Fibroblast of peridontal ligament (primary cell): ENCODE measurements around the gene ACTN4.
"Not testable (repeated sequence)": the region's sequence is repeated elsewhere in the genome, so short reads cannot be mapped to it uniquely, and the experiment has no call there.

Source experiments
- DNase-seq: peaks from one replicate; pipeline ENCODE4 v3.0.0-alpha.2; 2010; ENCODE audit errors: extremely low read depth

The ACTN4 gene

DNA sequence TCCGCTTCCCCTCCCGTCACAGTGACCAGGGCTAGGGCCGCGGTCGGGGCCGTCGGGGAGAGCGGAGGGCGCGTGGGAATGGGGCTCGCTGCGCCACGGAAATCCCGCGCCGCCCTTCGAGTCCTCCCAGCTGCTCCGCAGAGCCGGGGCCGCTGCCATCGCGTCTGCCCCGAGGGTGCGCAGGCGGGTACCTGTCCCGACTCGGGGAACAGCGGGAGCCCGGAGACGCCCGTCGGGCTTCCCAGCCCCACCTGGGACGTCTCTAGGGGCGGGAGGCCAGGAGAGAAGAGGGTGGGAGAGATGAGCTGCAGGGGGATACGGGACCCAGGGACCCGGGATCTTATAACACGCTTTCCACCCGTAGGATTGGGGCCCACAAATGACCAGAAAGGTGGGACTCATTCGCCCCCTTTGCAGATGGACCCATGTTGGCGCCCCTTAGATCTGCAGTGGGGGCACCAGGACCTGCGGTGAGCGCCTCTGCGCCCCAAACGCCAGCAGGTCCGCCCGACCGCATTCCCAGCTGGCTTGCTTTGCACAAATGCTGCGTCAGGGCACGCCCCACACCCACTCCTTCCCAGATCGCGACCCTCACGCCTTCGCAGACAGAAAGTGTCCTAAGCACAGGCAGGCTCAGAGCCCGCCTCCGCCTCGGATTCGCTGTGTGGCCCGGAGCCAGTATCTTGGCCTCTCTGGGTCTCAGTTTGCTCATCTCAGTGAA lies 122.9 kb downstream of the ACTN4 start:
- DNase-seq = not testable (repeated sequence)

- not testable (repeated sequence) for DNase-seq
Observed at GRCh38 chr19:38770949-38771275, 123.5 kb downstream of the ACTN4 start.

DNA sequence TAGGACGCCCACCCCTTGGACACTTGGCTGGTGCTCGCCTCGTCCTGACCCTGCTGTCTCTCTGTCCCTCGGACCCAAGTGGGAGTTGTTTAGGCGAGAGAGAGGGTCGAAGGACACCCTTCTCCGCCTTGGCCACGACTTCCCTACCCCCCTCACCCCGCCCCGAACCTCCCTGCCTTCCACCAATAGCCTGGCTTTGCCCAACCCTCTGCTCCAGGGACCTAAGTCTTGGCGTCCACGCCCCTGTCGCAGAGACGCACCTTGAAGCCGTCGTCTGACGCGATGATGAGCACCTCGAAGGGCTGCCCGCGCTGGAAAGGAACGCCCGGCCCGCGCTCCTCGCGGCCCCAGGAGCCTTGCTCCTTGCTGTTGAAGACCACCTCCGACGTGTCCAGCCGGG lies 124.1 kb downstream of the ACTN4 start:
- not testable (repeated sequence) for DNase-seq

DNA sequence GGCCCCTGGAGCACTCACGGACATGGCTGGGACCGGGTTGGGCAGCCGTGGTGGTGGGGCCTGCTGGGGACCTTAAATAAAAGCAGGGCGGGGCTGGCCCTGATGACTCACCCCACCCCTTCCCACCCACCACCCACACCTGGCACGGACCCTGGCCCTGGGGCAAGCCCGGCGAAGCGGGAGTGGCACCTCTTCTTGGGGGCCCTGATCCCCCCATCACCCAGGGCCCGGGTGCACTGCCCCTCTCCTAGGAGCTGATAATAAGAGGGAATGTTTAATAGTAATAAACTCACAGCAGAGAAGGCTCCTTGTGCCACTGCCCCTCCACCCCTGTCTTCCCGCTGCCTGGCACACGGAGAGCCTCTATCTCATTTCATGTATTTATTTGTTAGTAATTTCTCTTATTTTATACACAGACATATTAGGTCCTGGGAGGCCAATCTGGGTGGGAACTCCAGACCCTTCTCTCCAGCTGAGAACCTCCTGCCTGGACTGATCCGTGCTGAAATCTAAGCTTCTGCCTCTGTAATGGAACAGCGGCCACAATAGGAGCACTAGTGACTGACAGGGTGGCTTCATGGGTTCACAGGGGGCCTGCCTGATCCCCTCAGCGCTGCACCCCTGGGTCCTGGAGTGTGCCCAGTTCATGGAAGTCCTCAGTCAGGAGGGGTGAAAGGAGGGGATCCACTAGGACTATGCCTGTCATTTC lies 126.2 kb downstream of the ACTN4 start, which contains the start of gene LGALS7:
TSS of gene LGALS7 (minus strand) at position 49 of the 709 bp plus-strand sequence. CDS start at position 24, 25 bp downstream.
- DNase-seq = no peak

DNA sequence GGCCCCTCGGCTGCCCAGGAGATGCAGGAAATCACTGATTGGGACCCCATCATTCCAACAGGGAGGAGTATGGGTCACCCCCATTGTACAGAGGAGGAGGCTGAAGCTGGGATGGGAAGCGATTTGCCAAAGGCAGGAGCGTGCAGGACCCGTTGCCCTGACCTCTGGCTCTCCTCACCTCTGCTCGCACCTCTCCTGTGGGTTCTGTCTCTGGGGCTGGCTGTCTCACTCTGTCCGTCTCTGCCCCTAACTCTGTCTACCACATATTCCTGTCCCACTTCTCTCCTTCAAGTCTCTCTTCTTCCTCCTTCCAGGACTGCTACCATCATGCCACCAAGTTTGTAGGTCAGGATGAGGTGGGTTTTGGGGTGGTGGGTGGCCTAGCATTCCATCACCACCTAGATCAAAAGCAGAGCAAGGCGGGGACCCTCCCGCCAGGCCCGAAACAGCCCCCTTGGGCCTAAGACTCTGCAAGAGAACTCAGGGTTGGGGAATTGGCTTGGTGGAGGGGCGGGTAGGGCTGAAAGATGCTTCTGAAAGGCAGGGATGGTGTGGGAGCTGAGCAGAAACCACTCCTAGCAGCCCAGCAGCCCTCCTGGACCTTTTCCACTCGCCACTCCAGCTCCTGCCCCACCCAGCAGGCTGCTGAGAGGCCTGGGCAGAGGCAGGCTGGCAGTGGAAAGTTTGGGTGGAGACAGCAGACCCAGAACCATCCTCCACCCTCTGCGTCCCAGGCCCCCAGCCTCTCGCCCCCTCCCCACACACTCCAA lies 126.9 kb downstream of the ACTN4 start:
- DNase-seq = no peak

DNA sequence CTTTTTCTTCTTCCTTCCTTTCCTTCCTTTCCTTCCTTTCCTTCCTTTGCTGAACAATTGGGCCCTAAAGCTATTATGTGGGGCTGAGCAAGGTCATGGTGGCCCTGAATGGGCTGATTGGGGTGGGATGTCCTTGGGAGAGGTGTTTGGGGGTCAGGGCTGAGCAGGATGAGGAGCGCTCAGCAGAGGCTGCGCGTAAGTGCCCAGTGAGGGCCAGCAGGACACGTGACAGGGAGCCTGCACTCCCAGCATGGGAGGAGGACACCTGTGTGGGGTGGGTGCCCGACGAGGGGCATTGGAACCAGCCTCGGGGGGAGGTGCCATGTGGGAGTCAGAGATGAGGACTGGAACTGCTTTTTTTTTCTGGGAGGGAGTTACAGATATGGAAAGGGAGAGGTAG lies 131.3 kb downstream of the ACTN4 start:
- DNase-seq = no peak

DNA sequence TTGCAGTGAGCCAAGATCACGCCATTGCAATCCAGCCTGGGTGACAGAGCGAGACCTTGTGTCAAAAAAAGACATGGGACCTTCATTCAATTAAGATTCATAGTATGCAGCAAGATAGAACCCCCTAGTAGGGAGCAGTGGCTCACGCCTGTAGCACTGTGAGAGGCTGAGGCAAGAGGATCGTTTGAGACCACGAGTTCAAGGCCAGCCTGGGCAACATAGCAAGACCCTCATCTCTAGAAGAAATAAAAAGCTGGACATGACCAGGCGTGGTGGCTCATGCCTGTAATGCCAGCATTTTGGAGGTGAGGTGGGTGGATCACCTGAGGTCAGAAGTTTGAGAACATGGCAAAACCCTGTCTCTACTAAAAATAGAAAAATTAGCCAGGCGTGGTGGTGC lies 133.0 kb downstream of the ACTN4 start:
- DNase-seq = no peak

GRCh38 chr19:38781058-38781457 lies 133.6 kb downstream of the ACTN4 start:
- no peak for DNase-seq
